ENCODE data around the gene ELF2.

GRCh38 chr4:139015948-139016471 lies 161.0 kb downstream of the ELF2 start:
- TF ChIP-seq, protein P1, sequence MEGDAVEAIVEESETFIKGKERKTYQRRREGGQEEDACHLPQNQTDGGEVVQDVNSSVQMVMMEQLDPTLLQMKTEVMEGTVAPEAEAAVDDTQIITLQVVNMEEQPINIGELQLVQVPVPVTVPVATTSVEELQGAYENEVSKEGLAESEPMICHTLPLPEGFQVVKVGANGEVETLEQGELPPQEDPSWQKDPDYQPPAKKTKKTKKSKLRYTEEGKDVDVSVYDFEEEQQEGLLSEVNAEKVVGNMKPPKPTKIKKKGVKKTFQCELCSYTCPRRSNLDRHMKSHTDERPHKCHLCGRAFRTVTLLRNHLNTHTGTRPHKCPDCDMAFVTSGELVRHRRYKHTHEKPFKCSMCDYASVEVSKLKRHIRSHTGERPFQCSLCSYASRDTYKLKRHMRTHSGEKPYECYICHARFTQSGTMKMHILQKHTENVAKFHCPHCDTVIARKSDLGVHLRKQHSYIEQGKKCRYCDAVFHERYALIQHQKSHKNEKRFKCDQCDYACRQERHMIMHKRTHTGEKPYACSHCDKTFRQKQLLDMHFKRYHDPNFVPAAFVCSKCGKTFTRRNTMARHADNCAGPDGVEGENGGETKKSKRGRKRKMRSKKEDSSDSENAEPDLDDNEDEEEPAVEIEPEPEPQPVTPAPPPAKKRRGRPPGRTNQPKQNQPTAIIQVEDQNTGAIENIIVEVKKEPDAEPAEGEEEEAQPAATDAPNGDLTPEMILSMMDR (IDR thresholded peaks at IDR 0.05; ENCODE audit: insufficient read depth, low read depth, low read length), result no peak
- no peak for TF ChIP-seq EZH2 (IDR thresholded peaks at IDR 0.05; ENCODE audit: insufficient read depth, low read length)
